H1 (cell line): Measurements from ENCODE around the gene TCF7L2. TPM values are rescaled to one million over a fixed set of nuclear protein-coding genes. Genes with fewer than 3 reads are reported as not detected.

Experiments
- CTCF ChIA-PET: fragments of 300-600 bp; sonication (Branson Sonifier 250); formaldehyde crosslinking; loops from one replicate; lab custom pipeline; 2021; ENCODE audit not compliant: partially characterized antibody; lab: Charles Lee
- POLR2A ChIA-PET: fragments of 300-600 bp; sonication (Branson Sonifier 250); formaldehyde crosslinking; loops from one replicate; lab custom pipeline; 2021; ENCODE audit warnings: inconsistent platforms; ENCODE audit not compliant: partially characterized antibody; lab: Charles Lee
- DNase-seq, 2 experiments: peaks; one replicate each; pipeline versions ENCODE4 v3.0.0 to v3.0.0-alpha.2; 2010 to 2022; ENCODE audit warnings: low spot score in 2 of 2, low read depth in 1 of 2, mixed read lengths in 1 of 2
- FAIRE-seq: peaks from 2 replicates; lab custom pipeline; 2011; peaks lifted over from hg19 to GRCh38; lab: Jason Lieb, UNC
- H2AFZ ChIP-seq: 2 replicates; pipeline ENCODE4 v1.8.1; 2012; ENCODE audit warnings: low read length, inconsistent platforms
- H2AK5ac ChIP-seq: 2 replicates; pipeline ENCODE4 v1.6.1; 2013; ENCODE audit warnings: low read depth, low read length
- H2BK120ac ChIP-seq: replicated peaks from 2 replicates; pipeline ENCODE3; 2013; ENCODE audit warnings: low read depth, low read length, inconsistent platforms
- H2BK12ac ChIP-seq: 2 replicates; pipeline ENCODE4 v1.6.1; 2013; ENCODE audit warnings: low read depth, low read length
- H2BK15ac ChIP-seq: 2 replicates; pipeline ENCODE4 v1.6.1; 2013; ENCODE audit warnings: low read length
- H2BK20ac ChIP-seq: 2 replicates; pipeline ENCODE4 v1.6.1; 2013; ENCODE audit warnings: low read length
- H2BK5ac ChIP-seq: 2 replicates; pipeline ENCODE4 v1.6.1; 2013; ENCODE audit warnings: low read depth, low read length
- H3K14ac ChIP-seq: 2 replicates; pipeline ENCODE4 v1.6.1; 2013; ENCODE audit warnings: inconsistent platforms; ENCODE audit not compliant: insufficient read length
- H3K18ac ChIP-seq: 2 replicates; pipeline ENCODE4 v1.6.1; 2013; ENCODE audit warnings: low read length; ENCODE audit errors: extremely low read depth
- H3K23ac ChIP-seq: 2 replicates; pipeline ENCODE4 v1.6.1; 2013; ENCODE audit warnings: inconsistent platforms; ENCODE audit not compliant: insufficient read length
- H3K23me2 ChIP-seq: 2 replicates; pipeline ENCODE4 v1.6.1; 2013; ENCODE audit warnings: low read depth, low read length
- H3K27ac ChIP-seq: 2 replicates; pipeline ENCODE4 v1.6.1; 2011; ENCODE audit warnings: low read depth, low read length, inconsistent platforms
- H3K27me3 ChIP-seq, 4 experiments: replicated peaks in 1 of 4; 1 replicate in 1 of 4; 2 replicates in 3 of 4; pipeline versions ENCODE4 v1.6.1 to v1.8.1; 2011 to 2013; ENCODE audit warnings: low read length in 3 of 4, mild to moderate bottlenecking in 3 of 4, inconsistent platforms in 2 of 4, mixed read lengths in 2 of 4, moderate library complexity in 1 of 4; ENCODE audit not compliant: control insufficient read depth in 3 of 4, insufficient read depth in 3 of 4; ENCODE audit errors: extremely low read depth in 1 of 4
- H3K36me3 ChIP-seq, 4 experiments: 2 replicates each; pipeline versions ENCODE4 v1.6.1 to v1.8.1; 2011 to 2013; ENCODE audit warnings: mild to moderate bottlenecking in 4 of 4, low read length in 3 of 4, moderate library complexity in 2 of 4, control low read depth in 1 of 4, inconsistent platforms in 1 of 4; ENCODE audit not compliant: insufficient read depth in 4 of 4, control insufficient read depth in 2 of 4
- H3K4ac ChIP-seq: replicated peaks from 2 replicates; pipeline ENCODE3; 2013; ENCODE audit warnings: low read length, low read depth, mixed read lengths, inconsistent platforms; ENCODE audit not compliant: insufficient read length
- H3K4me1 ChIP-seq, 4 experiments: replicated peaks in 1 of 4; 1 replicate in 1 of 4; 2 replicates in 3 of 4; pipeline versions ENCODE4 v1.6.1 to v1.8.1; 2011 to 2013; ENCODE audit warnings: low read length in 3 of 4, inconsistent platforms in 2 of 4, mixed read lengths in 1 of 4; ENCODE audit not compliant: insufficient read depth in 4 of 4, control insufficient read depth in 3 of 4
- H3K4me2 ChIP-seq, 2 experiments: 2 replicates each; pipeline versions ENCODE4 v1.6.1 to v1.8.1; 2011 to 2013; ENCODE audit warnings: low read depth in 2 of 2, low read length in 2 of 2, control low read depth in 1 of 2, inconsistent platforms in 1 of 2, mild to moderate bottlenecking in 1 of 2; ENCODE audit not compliant: insufficient read depth in 1 of 2
- H3K4me3 ChIP-seq, 4 experiments: fragments of 200-600, 300-600 bp in 1 of 4; sonication (generic), shearing (Covaris generic), sonication (Bioruptor Twin) in 1 of 4; 2 replicates each; pipeline versions ENCODE4 v1.5.1 to v1.8.1; 2011 to 2016; ENCODE audit warnings: low read length in 4 of 4, low read depth in 3 of 4, control low read depth in 2 of 4, inconsistent platforms in 2 of 4, mild to moderate bottlenecking in 2 of 4, mixed read lengths in 1 of 4, moderate library complexity in 1 of 4; ENCODE audit not compliant: insufficient read depth in 2 of 4; ENCODE audit errors: extremely low read depth in 1 of 4
- H3K56ac ChIP-seq: replicated peaks from 2 replicates; pipeline ENCODE3; 2013; ENCODE audit warnings: low read depth, mild to moderate bottlenecking, mixed read lengths, low read length, inconsistent platforms; ENCODE audit not compliant: insufficient read length
- H3K79me1 ChIP-seq: 2 replicates; pipeline ENCODE4 v1.6.1; 2013; ENCODE audit warnings: low read depth, low read length, control low read depth
- H3K79me2 ChIP-seq, 2 experiments: 2 replicates each; pipeline versions ENCODE4 v1.6.1 to v1.8.1; 2012 to 2013; ENCODE audit warnings: low read length in 2 of 2, mild to moderate bottlenecking in 2 of 2, inconsistent platforms in 1 of 2; ENCODE audit not compliant: insufficient read depth in 2 of 2, control insufficient read depth in 1 of 2
- H3K9ac ChIP-seq, 4 experiments: replicated peaks in 1 of 4; 1 replicate in 1 of 4; 2 replicates in 3 of 4; pipeline versions ENCODE4 v1.6.1 to v1.8.1; 2011 to 2013; ENCODE audit warnings: low read depth in 3 of 4, low read length in 3 of 4, control low read depth in 2 of 4, mild to moderate bottlenecking in 2 of 4, moderate library complexity in 2 of 4, inconsistent platforms in 1 of 4; ENCODE audit errors: extremely low read depth in 1 of 4
- H3K9me3 ChIP-seq, 2 experiments: 2 replicates each; pipeline versions ENCODE4 v1.6.1 to v1.8.1; 2012 to 2013; ENCODE audit warnings: mild to moderate bottlenecking in 2 of 2, moderate library complexity in 2 of 2, control low read depth in 1 of 2, inconsistent platforms in 1 of 2, low read depth in 1 of 2, low read length in 1 of 2, mixed read lengths in 1 of 2; ENCODE audit not compliant: insufficient read depth in 2 of 2
- H4K20me1 ChIP-seq, 2 experiments: replicated peaks in 1 of 2; 2 replicates each; pipeline versions ENCODE3 to v1.8.1; 2011 to 2013; ENCODE audit warnings: inconsistent platforms in 2 of 2, low read length in 2 of 2, mild to moderate bottlenecking in 1 of 2; ENCODE audit not compliant: insufficient read depth in 2 of 2, control insufficient read depth in 1 of 2
- H4K5ac ChIP-seq: 2 replicates; pipeline ENCODE4 v1.6.1; 2013; ENCODE audit warnings: low read length, low read depth, mixed read lengths, inconsistent platforms; ENCODE audit not compliant: insufficient read length
- H4K8ac ChIP-seq: 2 replicates; pipeline ENCODE4 v1.8.0; 2013; ENCODE audit warnings: mild to moderate bottlenecking, moderate library complexity, low read length, inconsistent platforms; ENCODE audit not compliant: insufficient read depth; ENCODE audit errors: extremely low read depth
- H4K91ac ChIP-seq: replicated peaks from 2 replicates; pipeline ENCODE3; 2013; ENCODE audit warnings: low read length, mixed read lengths, inconsistent platforms; ENCODE audit not compliant: insufficient read length
- ASH2L ChIP-seq: fragments of 200-600, 300-600 bp; sonication (generic); IDR thresholded peaks from one replicate; pipeline ENCODE4 v1.7.1; 2017; ENCODE audit warnings: low read length
- EP300 ChIP-seq, 2 experiments: IDR thresholded peaks; 1 replicate in 1 of 2; 2 replicates in 1 of 2; pipeline ENCODE4 v1.6.1; 2011 to 2012; ENCODE audit warnings: low read depth in 2 of 2, low read length in 2 of 2, mild to moderate bottlenecking in 2 of 2, borderline replicate concordance in 1 of 2, inconsistent platforms in 1 of 2, moderate library complexity in 1 of 2
- GABPA ChIP-seq: IDR thresholded peaks from 2 replicates; pipeline ENCODE4 v1.6.1; 2011; ENCODE audit warnings: mild to moderate bottlenecking, low read length, moderate library complexity, borderline replicate concordance; ENCODE audit not compliant: insufficient read depth
- HDAC2 ChIP-seq, 2 experiments: fragments of 300-600 bp in 1 of 2; sonication (generic) in 1 of 2; IDR thresholded peaks; 2 replicates each; pipeline ENCODE4 v1.6.1; 2011 to 2012; ENCODE audit warnings: low read depth in 2 of 2, low read length in 2 of 2, mild to moderate bottlenecking in 2 of 2, moderate library complexity in 2 of 2, borderline replicate concordance in 1 of 2, inconsistent platforms in 1 of 2
- HDAC6 ChIP-seq: IDR thresholded peaks from one replicate; pipeline ENCODE4 v1.7.1; 2012; ENCODE audit warnings: low read depth, mild to moderate bottlenecking, inconsistent platforms, low read length, moderate library complexity
- JUND ChIP-seq: IDR thresholded peaks from 2 replicates; pipeline ENCODE4 v1.6.1; 2011; ENCODE audit warnings: mild to moderate bottlenecking, improper control_type of control experiment, low read length
- KDM1A ChIP-seq: fragments of 200-600, 300-600 bp; sonication (generic); IDR thresholded peaks from 2 replicates; pipeline ENCODE4 v1.7.1; 2016; ENCODE audit warnings: mild to moderate bottlenecking, low read length, borderline replicate concordance
- MAFK ChIP-seq: IDR thresholded peaks from 2 replicates; pipeline ENCODE4 v1.6.1; 2012; ENCODE audit warnings: low read depth, mild to moderate bottlenecking, improper control_type of control experiment, low read length
- NANOG ChIP-seq: IDR thresholded peaks from 2 replicates; pipeline ENCODE4 v1.6.1; 2011; ENCODE audit warnings: low read length, low read depth, mild to moderate bottlenecking, inconsistent platforms; ENCODE audit not compliant: insufficient read depth, poor library complexity, severe bottlenecking
- POLR2A ChIP-seq, 2 experiments: IDR thresholded peaks; 1 replicate in 1 of 2; 2 replicates in 1 of 2; pipeline ENCODE4 v1.6.1; 2011; ENCODE audit warnings: low read depth in 2 of 2, low read length in 2 of 2, mild to moderate bottlenecking in 2 of 2; ENCODE audit errors: control extremely low read depth in 1 of 2
- RFX5 ChIP-seq: IDR thresholded peaks from 2 replicates; pipeline ENCODE4 v1.6.1; 2011; ENCODE audit warnings: low read depth, low read length, improper control_type of control experiment, borderline replicate concordance
- SP4 ChIP-seq: IDR thresholded peaks from 2 replicates; pipeline ENCODE4 v1.6.1; 2012; ENCODE audit warnings: low read length, inconsistent platforms
- YY1 ChIP-seq: IDR thresholded peaks from 2 replicates; pipeline ENCODE4 v1.6.1; 2011; ENCODE audit warnings: low read depth, mild to moderate bottlenecking, low read length
- ZNF274 ChIP-seq: IDR thresholded peaks from 2 replicates; pipeline ENCODE4 v1.7.0; 2012; ENCODE audit warnings: low read length, borderline replicate concordance; ENCODE audit errors: extremely low read depth
- WGBS, 2 experiments: shearing (Covaris generic) in 1 of 2; methylation state at CpG; one replicate each; pipeline versions ENCODE4 v1.1.6 to v1.1.7; 2013 to 2015; ENCODE audit warnings: low lambda C conversion rate in 2 of 2, mixed read lengths in 2 of 2, inconsistent platforms in 1 of 2, low coverage in 1 of 2, missing lambda C conversion rate in 1 of 2; ENCODE audit not compliant: insufficient replicate concordance in 2 of 2, insufficient coverage in 1 of 2, insufficient read length in 1 of 2; ENCODE audit errors: extremely low coverage in 1 of 2, missing lambda C conversion rate in 1 of 2; 5-methylcytosine and 5-hydroxymethylcytosine counted together
- polyA plus RNA-seq, 7 experiments: library from polyadenylated mRNA; depleted of rRNA in 3 of 7; stranded (reverse) in 5 of 7; unstranded in 2 of 7; fragments of >200 nt in 5 of 7; fragments of 200-250 nt in 2 of 7; gene quantifications; 1 replicate in 5 of 7; 2 replicates in 1 of 7; 4 replicates in 1 of 7; pipeline versions ENCODE4 v1.2.1 to v1.2.3, GENCODE V29; 2011 to 2013; ENCODE audit warnings: missing spikeins in 2 of 7, mixed read lengths in 2 of 7
- total RNA-seq: library from RNA; stranded (reverse); fragmentation: NEBNext Ultra II Directional; extraction: Animal tissue kit (Norgen Biotek cat#: 25700); gene quantifications from 2 replicates; pipeline ENCODE4 v1.2.1, GENCODE V29; 2021

TCF7L2 gene
- total and polyA plus RNA-seq, 2 of the 8 experiments (the other 6 are each of a cell fraction or from before 2014, with no cell fraction given) = 33.9 to 67.3 TPM

DNA sequence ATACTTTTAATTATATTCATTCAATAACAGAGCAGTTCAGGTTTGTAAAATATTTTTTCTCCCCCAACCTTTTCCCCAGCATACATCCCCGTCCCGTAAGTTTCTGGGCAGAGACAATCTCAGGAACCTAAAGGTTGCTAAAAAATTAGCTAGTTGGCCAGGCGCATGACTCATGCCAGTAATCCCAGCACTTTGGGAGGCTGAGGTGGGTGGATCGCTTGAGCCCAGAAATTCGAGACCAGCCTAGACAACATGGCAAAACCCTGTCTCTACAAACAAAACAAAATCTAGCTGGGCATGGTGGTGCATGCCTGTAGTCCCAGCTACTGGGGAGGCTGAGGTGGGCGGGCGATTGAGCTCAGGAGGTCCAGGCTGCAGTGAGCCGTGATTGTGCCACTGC is 40.2 kb downstream of the TCF7L2 start:
- H2BK12ac ChIP-seq = no peak overlapping the region
- no peak overlapping the region for H4K5ac ChIP-seq
- H2BK120ac ChIP-seq = no peak overlapping the region
- peaks cover 23% of the 10 kb centered on the region for H3K79me1 ChIP-seq
- no peaks in the 10 kb centered on the region for H3K9me3 ChIP-seq
- no peak overlapping the region for H3K4me2 ChIP-seq
- H3K23me2 ChIP-seq = no peaks in the 10 kb centered on the region
- no peak overlapping the region for H3K18ac ChIP-seq
- H4K8ac ChIP-seq = no peak overlapping the region
- no peak overlapping the region for H3K56ac ChIP-seq
- ChIA-PET CTCF (interaction anchor here (0.7 to 1.3 kb wide), 3 partner anchors 76 to 268 kb away, joined by 3 to 5 read pairs (median 3); no protein-coding TSS in a partner anchor), POLR2A (interaction anchor here (0.6 to 1.6 kb wide), 6 partner anchors 9 to 39 kb away, joined by 3 to 6 read pairs (median 4); no protein-coding TSS in a partner anchor)
- no peak overlapping the region for H3K9ac ChIP-seq
- H2BK15ac ChIP-seq = no peak overlapping the region
- no peak overlapping the region for H3K14ac ChIP-seq
- no peaks in the 10 kb centered on the region for H3K27me3 ChIP-seq
- H3K4ac ChIP-seq = no peak overlapping the region
- no peak overlapping the region for H3K27ac ChIP-seq
- H3K23ac ChIP-seq = no peak overlapping the region
- peaks cover 21 to 34% of the 10 kb centered on the region in 2 experiments for H4K20me1 ChIP-seq
- H3K4me3 ChIP-seq = no peak overlapping the region
- WGBS, 2 experiments = 92% methylated on average over 8 of the region's 8 CpGs; no CpG with 5 or more reads in 1 of the 2 experiments
- H2BK5ac ChIP-seq = no peak overlapping the region
- peaks cover 0 to 26% (median 0%) of the 10 kb centered on the region in 4 experiments; a peak in 3 of 8 replicates for H3K36me3 ChIP-seq
- H2AK5ac ChIP-seq = no peak overlapping the region
- no peak overlapping the region for H2BK20ac ChIP-seq
- H2AFZ ChIP-seq = no peak overlapping the region
- H3K4me1 ChIP-seq = peaks cover 11 to 32% (median 27%) of the 10 kb centered on the region in 4 experiments; a peak in 6 of 7 replicates
- no peak overlapping the region for H4K91ac ChIP-seq
- no peak for DNase-seq
- peaks cover 15 to 97% of the 10 kb centered on the region in 2 experiments for H3K79me2 ChIP-seq
- FAIRE-seq = no peak
- TF ChIP-seq YY1 = no peak
- no peak for TF ChIP-seq JUND
- TF ChIP-seq NANOG = no peak
- TF ChIP-seq GABPA = no peak
- TF ChIP-seq EP300 (IDR thresholded peaks at IDR 0.05; ENCODE audit: borderline replicate concordance in 1 of 2, low read depth in 2 of 2, low read length in 2 of 2) = no peak
- no peak for TF ChIP-seq SP4
- TF ChIP-seq RFX5 = no peak
- no peak for TF ChIP-seq HDAC2 (IDR thresholded peaks at IDR 0.05; ENCODE audit: borderline replicate concordance in 1 of 2, low read depth in 2 of 2, low read length in 2 of 2)
- no peak for TF ChIP-seq HDAC6
- no peak for TF ChIP-seq MAFK
- TF ChIP-seq KDM1A = no peak
- no peak for TF ChIP-seq ASH2L
- TF ChIP-seq ZNF274 = no peak
- TF ChIP-seq POLR2A (IDR thresholded peaks at IDR 0.05; ENCODE audit: control extremely low read depth in 1 of 2, low read depth in 2 of 2, low read length in 2 of 2) = no peak
